SK-N-SH (cell line): ENCODE measurements around the gene SH2D3A. TPM values are rescaled to one million over a fixed set of nuclear protein-coding genes. Genes with fewer than 3 reads are reported as not detected.

Source experiments
- CTCF ChIA-PET: fragments of 300-600, 350-600 bp; formaldehyde crosslinking; extraction: SDS; loops from one replicate; lab custom pipeline; 2021; lab: Yijun Ruan, JAX
- POLR2A ChIA-PET: fragments of 350-600 bp; sonication (Branson Sonifier 250); formaldehyde crosslinking; extraction: SDS; loops from one replicate; lab custom pipeline; 2020; ENCODE audit warnings: antibody characterized with exemption, inconsistent platforms; lab: Yijun Ruan, JAX
- DNase-seq: peaks from one replicate; pipeline ENCODE4 v3.0.0; 2012
- H2AFZ ChIP-seq: fragments of 200-600 bp; sonication (generic); 2 replicates; pipeline ENCODE4 v1.8.1; 2016; ENCODE audit warnings: antibody characterized with exemption, mild to moderate bottlenecking, low read depth
- H3F3A ChIP-seq: fragments of 200-600 bp; sonication (generic); replicated peaks from 2 replicates; pipeline ENCODE3; 2016; ENCODE audit warnings: antibody characterized with exemption, mild to moderate bottlenecking; ENCODE audit not compliant: insufficient read depth
- H3K27ac ChIP-seq, 2 experiments: fragments of 200-500 bp in 1 of 2; fragments of 200-600 bp in 1 of 2; sonication (Bioruptor generic) in 1 of 2; sonication (generic), shearing (Covaris generic) in 1 of 2; 2 replicates each; pipeline versions ENCODE4 v1.5.1 to v1.6.1; 2014 to 2016; ENCODE audit warnings: low read depth in 2 of 2, inconsistent platforms in 1 of 2, low read length in 1 of 2, mild to moderate bottlenecking in 1 of 2, mixed read lengths in 1 of 2
- H3K27me3 ChIP-seq: fragments of 200-600 bp; sonication (generic), shearing (Covaris generic); 2 replicates; pipeline ENCODE4 v1.6.1; 2016; ENCODE audit warnings: mixed run types; ENCODE audit not compliant: insufficient read depth
- H3K36me3 ChIP-seq, 2 experiments: fragments of 200-500 bp in 1 of 2; fragments of 200-600 bp in 1 of 2; sonication (Bioruptor generic) in 1 of 2; sonication (generic) in 1 of 2; replicated peaks in 1 of 2; 2 replicates each; pipeline versions ENCODE3 to v1.5.1; 2014 to 2016; ENCODE audit warnings: low read length in 1 of 2, mild to moderate bottlenecking in 1 of 2; ENCODE audit not compliant: insufficient read depth in 2 of 2, control insufficient read depth in 1 of 2
- H3K4me1 ChIP-seq, 2 experiments: fragments of 200-500 bp in 1 of 2; fragments of 200-600 bp in 1 of 2; sonication (Bioruptor generic) in 1 of 2; sonication (generic), shearing (Covaris generic) in 1 of 2; 2 replicates each; pipeline versions ENCODE4 v1.5.1 to v1.6.1; 2014 to 2016; ENCODE audit warnings: low read depth in 1 of 2, low read length in 1 of 2, mixed run types in 1 of 2; ENCODE audit not compliant: insufficient read depth in 2 of 2, control insufficient read depth in 1 of 2
- H3K4me2 ChIP-seq: fragments of 200-600 bp; sonication (generic), shearing (Covaris generic); 2 replicates; pipeline ENCODE4 v1.6.1; 2017; ENCODE audit warnings: mixed run types
- H3K4me3 ChIP-seq, 2 experiments: fragments of 200-500 bp in 1 of 2; fragments of 200-600 bp in 1 of 2; sonication (Bioruptor generic) in 1 of 2; sonication (generic), shearing (Covaris generic) in 1 of 2; 2 replicates each; pipeline versions ENCODE4 v1.5.1 to v1.8.1; 2014 to 2016; ENCODE audit warnings: low read depth in 2 of 2, inconsistent platforms in 1 of 2, low read length in 1 of 2, mild to moderate bottlenecking in 1 of 2, mixed read lengths in 1 of 2, moderate library complexity in 1 of 2
- H3K79me2 ChIP-seq: fragments of 200-600 bp; sonication (generic); 2 replicates; pipeline ENCODE4 v1.8.1; 2017; ENCODE audit warnings: mild to moderate bottlenecking; ENCODE audit not compliant: insufficient read depth
- H3K9ac ChIP-seq: fragments of 200-600 bp; sonication (generic); 2 replicates; pipeline ENCODE4 v1.6.1; 2017; ENCODE audit warnings: mixed run types
- H3K9me2 ChIP-seq: fragments of 200-600 bp; sonication (generic); 2 replicates; pipeline ENCODE4 v1.6.1; 2017; ENCODE audit warnings: mixed run types
- H3K9me3 ChIP-seq: fragments of 200-600 bp; sonication (generic); 2 replicates; pipeline ENCODE4 v1.6.1; 2017; ENCODE audit warnings: mixed run types, mild to moderate bottlenecking, moderate library complexity
- H4K20me1 ChIP-seq: fragments of 200-600 bp; sonication (generic); 2 replicates; pipeline ENCODE4 v1.6.1; 2017; ENCODE audit warnings: mild to moderate bottlenecking, mixed run types; ENCODE audit not compliant: insufficient read depth
- CHD2 ChIP-seq: fragments of 150-350 bp; IDR thresholded peaks from 2 replicates; pipeline ENCODE4 v1.6.1; 2018; ENCODE audit warnings: low read length; ENCODE audit not compliant: partially characterized antibody
- ELF1 ChIP-seq: IDR thresholded peaks from 2 replicates; pipeline ENCODE4 v1.4.0; 2012
- FOSL2 ChIP-seq: IDR thresholded peaks from 2 replicates; pipeline ENCODE4 v1.4.0; 2012; ENCODE audit warnings: low read depth, mild to moderate bottlenecking, moderate library complexity, borderline replicate concordance
- FOXM1 ChIP-seq: IDR thresholded peaks from 2 replicates; pipeline ENCODE4 v1.4.0; 2012; ENCODE audit warnings: low read depth, mild to moderate bottlenecking
- GABPA ChIP-seq: IDR thresholded peaks from 2 replicates; pipeline ENCODE4 v1.4.0; 2012; ENCODE audit warnings: low read depth, mild to moderate bottlenecking
- IRF3 ChIP-seq: fragments of 150-350 bp; IDR thresholded peaks from 2 replicates; pipeline ENCODE4 v1.6.1; 2016; ENCODE audit warnings: mild to moderate bottlenecking, low read depth, low read length
- POLR2AphosphoS5 ChIP-seq: IDR thresholded peaks from 2 replicates; pipeline ENCODE4 v1.6.1; 2012; ENCODE audit warnings: low read depth, low read length
- RAD21 ChIP-seq: IDR thresholded peaks from 2 replicates; pipeline ENCODE4 v1.6.1; 2012; ENCODE audit warnings: mild to moderate bottlenecking, low read length
- RFX5 ChIP-seq: IDR thresholded peaks from 2 replicates; pipeline ENCODE4 v1.6.1; 2012; ENCODE audit warnings: mild to moderate bottlenecking, improper control_type of control experiment, low read length
- RXRA ChIP-seq: IDR thresholded peaks from 2 replicates; pipeline ENCODE4 v1.4.0; 2012; ENCODE audit warnings: low read depth, mild to moderate bottlenecking, borderline replicate concordance
- SIN3A ChIP-seq: IDR thresholded peaks from 2 replicates; pipeline ENCODE4 v1.6.1; 2012; ENCODE audit warnings: low read depth, mild to moderate bottlenecking, low read length, moderate library complexity, borderline replicate concordance
- SMC3 ChIP-seq: IDR thresholded peaks from 2 replicates; pipeline ENCODE4 v1.6.1; 2012; ENCODE audit warnings: low read depth, low read length, improper control_type of control experiment
- TAF1 ChIP-seq: IDR thresholded peaks from 2 replicates; pipeline ENCODE4 v1.6.1; 2012; ENCODE audit warnings: low read depth, mild to moderate bottlenecking, low read length, moderate library complexity, borderline replicate concordance
- TEAD4 ChIP-seq: IDR thresholded peaks from 2 replicates; pipeline ENCODE4 v1.4.0; 2012; ENCODE audit warnings: mild to moderate bottlenecking, borderline replicate concordance; ENCODE audit not compliant: insufficient read depth
- USF1 ChIP-seq: IDR thresholded peaks from 2 replicates; pipeline ENCODE4 v1.4.0; 2012; ENCODE audit warnings: low read depth, borderline replicate concordance
- YY1 ChIP-seq: IDR thresholded peaks from 2 replicates; pipeline ENCODE4 v1.4.0; 2012; ENCODE audit warnings: low read depth, mild to moderate bottlenecking
- ZBTB33 ChIP-seq: IDR thresholded peaks from 2 replicates; pipeline ENCODE4 v1.4.0; 2012; ENCODE audit warnings: low read depth, borderline replicate concordance
- WGBS: methylation state at CpG from one replicate; pipeline ENCODE4 v1.1.6; 2017; ENCODE audit warnings: low lambda C conversion rate; 5-methylcytosine and 5-hydroxymethylcytosine counted together
- polyA plus RNA-seq, 3 experiments: library from polyadenylated mRNA; depleted of rRNA; stranded (reverse); fragments of >200 nt; gene quantifications; 2 replicates each; pipeline ENCODE4 v1.2.3, GENCODE V29; 2012
- TF ChIP-seq, protein P1 (sequence below): IDR thresholded peaks from 2 replicates; pipeline ENCODE4; 2012

The SH2D3A gene
- polyA plus RNA-seq, 1 of the 3 experiments (the other 2 are of a cell fraction): 0.35 TPM

- H3K4me2 ChIP-seq: no peak overlapping the region
- 33% methylated on average over 5 of the region's 5 CpGs for WGBS
- DNase-seq: no peak
- no peaks in the 10 kb centered on the region for H3K36me3 ChIP-seq
- peaks cover 18% of the 10 kb centered on the region for H3K27me3 ChIP-seq
- H2AFZ ChIP-seq: no peak overlapping the region
- ChIA-PET CTCF (no interaction called here), POLR2A (no interaction called here)
- no peak overlapping the region for H3K27ac ChIP-seq
- H3K9ac ChIP-seq: no peak overlapping the region
- H3K4me1 ChIP-seq: no peaks in the 10 kb centered on the region
- H3K79me2 ChIP-seq: no peaks in the 10 kb centered on the region
- no peaks in the 10 kb centered on the region for H4K20me1 ChIP-seq
- no peak overlapping the region for H3K4me3 ChIP-seq
- H3F3A ChIP-seq: no peaks in the 10 kb centered on the region
- H3K9me3 ChIP-seq: no peaks in the 10 kb centered on the region
- no peaks in the 10 kb centered on the region for H3K9me2 ChIP-seq
- TF ChIP-seq FOSL2: no peak
- no peak for TF ChIP-seq CHD2
- no peak for TF ChIP-seq SMC3
- no peak for TF ChIP-seq USF1
- TF ChIP-seq, protein P1, sequence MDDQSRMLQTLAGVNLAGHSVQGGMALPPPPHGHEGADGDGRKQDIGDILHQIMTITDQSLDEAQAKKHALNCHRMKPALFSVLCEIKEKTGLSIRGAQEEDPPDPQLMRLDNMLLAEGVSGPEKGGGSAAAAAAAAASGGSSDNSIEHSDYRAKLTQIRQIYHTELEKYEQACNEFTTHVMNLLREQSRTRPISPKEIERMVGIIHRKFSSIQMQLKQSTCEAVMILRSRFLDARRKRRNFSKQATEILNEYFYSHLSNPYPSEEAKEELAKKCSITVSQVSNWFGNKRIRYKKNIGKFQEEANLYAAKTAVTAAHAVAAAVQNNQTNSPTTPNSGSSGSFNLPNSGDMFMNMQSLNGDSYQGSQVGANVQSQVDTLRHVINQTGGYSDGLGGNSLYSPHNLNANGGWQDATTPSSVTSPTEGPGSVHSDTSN: no peak
- no peak for TF ChIP-seq FOXM1
- TF ChIP-seq RAD21: no peak
- TF ChIP-seq IRF3: no peak
- no peak for TF ChIP-seq SIN3A
- TF ChIP-seq YY1: no peak
- TF ChIP-seq TEAD4: no peak
- TF ChIP-seq RXRA: no peak
- TF ChIP-seq POLR2AphosphoS5: no peak
- no peak for TF ChIP-seq GABPA
- TF ChIP-seq RFX5: no peak
- no peak for TF ChIP-seq TAF1
- no peak for TF ChIP-seq ELF1
- no peak for TF ChIP-seq ZBTB33
- TF ChIP-seq, all 33 proteins: peak for 0
Measured at GRCh38 chr19:6721773-6722172, 45.5 kb downstream of the SH2D3A start.
